ENCODE measurements around the gene SCUBE1.

The SCUBE1 gene

GRCh38 chr22:43152357-43153071 is 190.7 kb downstream of the SCUBE1 start:
- no peak for DNase-seq (ENCODE audit: extremely low spot score, insufficient read length, low read depth)
- FAIRE-seq, result peak; percentile 33

GRCh38 chr22:43152003-43152356 is 191.2 kb downstream of the SCUBE1 start:
- FAIRE-seq (no peak), DNase-seq (ENCODE audit: extremely low spot score, insufficient read length, low read depth) (no peak)

GRCh38 chr22:43151251-43152002 is 191.7 kb downstream of the SCUBE1 start, which contains the start of gene TSPO:
Gene TSPO, plus strand, starts transcription at chr22:43151559. Its CDS starts 7,680 bp downstream, at chr22:43159239.
- DNase-seq (ENCODE audit: extremely low spot score, insufficient read length, low read depth) (no peak), FAIRE-seq (no peak)

- FAIRE-seq (no peak), DNase-seq (ENCODE audit: extremely low spot score, insufficient read length, low read depth) (no peak)
Observed at GRCh38 chr22:43150731-43151206, 192.4 kb downstream of the SCUBE1 start.

GRCh38 chr22:43148581-43148980 is 194.6 kb downstream of the SCUBE1 start:
- DNase-seq (ENCODE audit: extremely low spot score, insufficient read length, low read depth), result no peak
- FAIRE-seq, result peak; percentile 21

- FAIRE-seq (peak; percentile 84), DNase-seq (ENCODE audit: extremely low spot score, insufficient read length, low read depth) (no peak)
Observed at GRCh38 chr22:43147821-43148220, 195.4 kb downstream of the SCUBE1 start.
